Pulmonary artery endothelial cell (primary cell): ENCODE data around the gene PRDX6. TPM values are rescaled to one million over a fixed set of nuclear protein-coding genes. Genes with fewer than 3 reads are reported as not detected.

Experiments
- total RNA-seq: library from RNA; depleted of rRNA; stranded (reverse); fragments of >200 nt; gene quantifications from 2 replicates; pipeline ENCODE4 v1.2.3, GENCODE V29; 2014

The PRDX6 gene
- total RNA-seq, 1 donor from 2014 or later, result 183 TPM

Other genes with a start within 250 kb of the PRDX6 start
- not detected in 2 replicates for gene SLC9C2, start 125.7 kb downstream of the PRDX6 start, total RNA-seq
- not detected in 2 replicates for gene TEX50, start 158.0 kb downstream of the PRDX6 start, total RNA-seq
- 0.20 and 0.49 TPM in 2 replicates for gene ANKRD45, start 192.5 kb downstream of the PRDX6 start, total RNA-seq
- 34.1 and 48.8 TPM in 2 replicates for gene KLHL20, start 237.6 kb downstream of the PRDX6 start, total RNA-seq